HCT116 (cell line): ENCODE data around the gene UNC93B1. TPM values are rescaled to one million over a fixed set of nuclear protein-coding genes. Genes with fewer than 3 reads are reported as not detected.

ENCODE experiments used
- ATAC-seq: fragments of 200-7000 bp; cut with Tn5 transposase; 2 replicates; pipeline ENCODE4 v1.9.1; 2020; ENCODE audit warnings: mild to moderate bottlenecking, moderate library complexity
- BruUV-seq: library from RNA; stranded (reverse); fragments of 400-500 nt; replicated peaks from 2 replicates; lab custom pipeline; 2021; lab: Mats Ljungman, UMichigan
- CTCF ChIA-PET: fragments of 300-600 bp; sonication (Branson Sonifier 250); formaldehyde crosslinking; loops from one replicate; lab custom pipeline; 2021; ENCODE audit warnings: antibody characterized with exemption; lab: Charles Lee
- POLR2A ChIA-PET: fragments of 300-600, 350-600 bp; sonication (Branson Sonifier 250); formaldehyde crosslinking; loops from one replicate; lab custom pipeline; 2021; ENCODE audit warnings: antibody characterized with exemption; lab: Charles Lee
- RAD21 ChIA-PET, 2 experiments: fragments of 300-600 bp; sonication (Branson Sonifier 250); formaldehyde crosslinking; loops; one replicate each; lab custom pipeline; 2023; ENCODE audit warnings: low total read pairs in 2 of 2; ENCODE audit not compliant: uncharacterized antibody in 2 of 2, unreplicated experiment in 2 of 2, low non-redundant PET in 1 of 2; lab: Charles Lee
- DNase-seq: peaks from one replicate; pipeline ENCODE4 v3.0.0-alpha.2; 2010; ENCODE audit warnings: low read depth, low spot score
- H2AFZ ChIP-seq: fragments of 200-600 bp; shearing (Covaris generic), sonication (generic); 2 replicates; pipeline ENCODE4 v1.6.1; 2017; ENCODE audit warnings: low read depth, mixed run types, mixed read lengths, antibody characterized with exemption, low read length; ENCODE audit not compliant: poor library complexity, severe bottlenecking
- H3K27ac ChIP-seq: 2 replicates; pipeline ENCODE4 v1.5.1; 2012; ENCODE audit warnings: low read depth, low read length
- H3K27me3 ChIP-seq: fragments of 200-600 bp; sonication (generic); 2 replicates; pipeline ENCODE4 v1.6.1; 2016; ENCODE audit warnings: mixed run types, low read length, mixed read lengths; ENCODE audit not compliant: insufficient read depth
- H3K36me3 ChIP-seq, 2 experiments: fragments of 200-500 bp in 1 of 2; fragments of 200-600 bp in 1 of 2; sonication (Bioruptor generic) in 1 of 2; sonication (generic) in 1 of 2; 2 replicates each; pipeline versions ENCODE4 v1.5.1 to v1.6.1; 2014 to 2016; ENCODE audit warnings: low read length in 2 of 2, inconsistent platforms in 1 of 2, mixed read lengths in 1 of 2, mixed run types in 1 of 2; ENCODE audit not compliant: insufficient read depth in 2 of 2, control insufficient read depth in 1 of 2
- H3K4me1 ChIP-seq, 2 experiments: fragments of 200-600 bp in 1 of 2; sonication (generic) in 1 of 2; 2 replicates each; pipeline versions ENCODE4 v1.5.1 to v1.6.1; 2012 to 2017; ENCODE audit warnings: low read length in 2 of 2, inconsistent platforms in 1 of 2, mild to moderate bottlenecking in 1 of 2, mixed read lengths in 1 of 2, mixed run types in 1 of 2, moderate library complexity in 1 of 2; ENCODE audit not compliant: insufficient read depth in 2 of 2, control insufficient read depth in 1 of 2
- H3K4me2 ChIP-seq: fragments of 200-600 bp; sonication (generic); 2 replicates; pipeline ENCODE4 v1.6.1; 2017; ENCODE audit warnings: mixed run types, low read length, mixed read lengths
- H3K4me3 ChIP-seq, 2 experiments: fragments of 200-600 bp in 1 of 2; sonication (generic) in 1 of 2; replicated peaks in 1 of 2; 2 replicates each; pipeline ENCODE4 v1.5.1; 2011 to 2016; ENCODE audit warnings: low read length in 2 of 2, control low read depth in 1 of 2, low read depth in 1 of 2, mild to moderate bottlenecking in 1 of 2, mixed read lengths in 1 of 2, mixed run types in 1 of 2
- H3K79me2 ChIP-seq: fragments of 200-600 bp; sonication (generic); 2 replicates; pipeline ENCODE4 v1.6.1; 2017; ENCODE audit warnings: mild to moderate bottlenecking, mixed run types, low read length, moderate library complexity, mixed read lengths; ENCODE audit not compliant: insufficient read depth
- H3K9ac ChIP-seq: fragments of 200-600 bp; sonication (generic); 2 replicates; pipeline ENCODE4 v1.6.1; 2016; ENCODE audit warnings: low read length, mixed read lengths
- H3K9me2 ChIP-seq: fragments of 200-600 bp; sonication (generic), shearing (Covaris generic); 2 replicates; pipeline ENCODE4 v1.6.1; 2017; ENCODE audit warnings: mixed run types, mild to moderate bottlenecking, moderate library complexity; ENCODE audit not compliant: insufficient read depth
- H3K9me3 ChIP-seq, 2 experiments: fragments of 200-500 bp in 1 of 2; fragments of 200-600 bp in 1 of 2; sonication (Bioruptor generic) in 1 of 2; sonication (generic) in 1 of 2; 2 replicates each; pipeline ENCODE4 v1.6.1; 2014 to 2017; ENCODE audit warnings: low read length in 2 of 2, mixed read lengths in 2 of 2, inconsistent platforms in 1 of 2, low read depth in 1 of 2, mild to moderate bottlenecking in 1 of 2, mixed run types in 1 of 2, moderate library complexity in 1 of 2; ENCODE audit not compliant: control insufficient read depth in 1 of 2, insufficient read depth in 1 of 2
- H4K20me1 ChIP-seq: fragments of 200-600 bp; sonication (generic), shearing (Covaris generic); 2 replicates; pipeline ENCODE4 v1.6.1; 2017; ENCODE audit warnings: mixed run types, mild to moderate bottlenecking, moderate library complexity; ENCODE audit not compliant: insufficient read depth
- CTCF ChIP-seq, 3 experiments: fragments of 200-600 bp in 1 of 3; sonication (generic) in 1 of 3; IDR thresholded peaks in 2 of 3; conservative IDR thresholded peaks in 1 of 3; 2 replicates each; pipeline ENCODE4 v1.5.1; 2012 to 2017; ENCODE audit warnings: low read depth in 2 of 3, low read length in 2 of 3, antibody characterized with exemption in 1 of 3, borderline replicate concordance in 1 of 3, control low read depth in 1 of 3, mild to moderate bottlenecking in 1 of 3, mixed read lengths in 1 of 3, mixed run types in 1 of 3, moderate library complexity in 1 of 3; ENCODE audit not compliant: insufficient read depth in 1 of 3
- ELF1 ChIP-seq: IDR thresholded peaks from 2 replicates; pipeline ENCODE4 v1.6.1; 2012; ENCODE audit warnings: low read depth, borderline replicate concordance
- EZH2 ChIP-seq: fragments of 200-600 bp; sonication (generic); IDR thresholded peaks from 2 replicates; pipeline ENCODE4 v1.6.1; 2017; ENCODE audit warnings: antibody characterized with exemption, mixed run types
- FOSL1 ChIP-seq: IDR thresholded peaks from 2 replicates; pipeline ENCODE4 v1.6.1; 2012; ENCODE audit warnings: low read depth
- POLR2A ChIP-seq: IDR thresholded peaks from 2 replicates; pipeline ENCODE4 v1.7.0; 2011; ENCODE audit warnings: borderline replicate concordance; ENCODE audit not compliant: insufficient read depth, insufficient read length; ENCODE audit errors: extremely low read depth
- SIN3A ChIP-seq: IDR thresholded peaks from 2 replicates; pipeline ENCODE4 v1.6.1; 2012; ENCODE audit warnings: low read depth
- SP1 ChIP-seq: IDR thresholded peaks from 2 replicates; pipeline ENCODE4 v1.6.1; 2012; ENCODE audit warnings: low read depth
- SRF ChIP-seq: IDR thresholded peaks from 2 replicates; pipeline ENCODE4 v1.6.1; 2012; ENCODE audit warnings: low read depth
- ZBTB33 ChIP-seq: IDR thresholded peaks from 2 replicates; pipeline ENCODE4 v1.6.1; 2011; ENCODE audit warnings: mild to moderate bottlenecking, low read length, moderate library complexity; ENCODE audit not compliant: insufficient replicate concordance; ENCODE audit errors: extremely low read depth
- intact Hi-C: fragments of 100-400 bp; cut with micrococcal nuclease; formaldehyde crosslinking; loops from 2 replicates; pipeline ENCODE4 v1.10.0; 2022
- total RNA-seq: library from RNA; stranded (reverse); gene quantifications from one replicate; pipeline ENCODE4 v1.2.1, GENCODE V29; 2021; ENCODE audit not compliant: unreplicated experiment

The UNC93B1 gene
- total RNA-seq, 1 experiment from 2014 or later: 72.9 TPM

DNA sequence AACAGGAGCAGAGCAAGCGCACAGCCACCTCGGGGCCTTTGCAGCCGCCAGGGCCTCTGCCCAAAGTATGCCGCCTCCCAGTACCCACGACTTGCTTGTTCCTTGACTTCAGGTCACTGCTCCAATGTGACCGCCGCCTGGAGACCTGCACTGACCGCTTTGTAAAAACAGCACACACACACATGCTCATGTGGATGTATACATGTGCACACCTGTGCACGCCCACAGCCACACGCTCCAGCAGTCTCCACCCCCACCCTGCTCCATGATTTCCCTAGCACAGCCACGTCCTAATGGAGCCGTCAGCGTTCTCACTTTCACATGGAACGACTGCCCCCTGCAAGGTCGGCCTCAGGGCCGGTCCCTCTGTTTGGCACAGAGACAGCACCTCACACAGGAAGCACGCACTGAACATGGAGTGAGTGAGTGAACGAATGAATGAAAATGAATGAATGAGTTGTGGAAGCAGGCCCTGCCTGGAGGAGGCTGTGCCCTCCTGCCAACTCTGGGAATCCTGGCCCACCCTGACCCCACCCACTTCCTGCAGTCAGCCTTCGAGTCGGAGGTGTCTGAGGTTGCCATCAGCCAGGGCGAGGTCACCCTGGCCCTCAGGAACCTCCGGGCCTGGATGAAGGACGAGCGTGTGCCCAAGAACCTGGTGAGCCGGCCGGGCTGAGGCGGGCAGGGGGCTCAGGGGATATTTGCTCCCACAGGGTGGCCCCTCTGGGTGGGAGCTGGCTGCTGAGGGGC lies 14.3 kb upstream of the UNC93B1 start:
- intact Hi-C loops: no loop called here
- BruUV-seq: no TSS peak
- POLR2A ChIA-PET: no interaction called here
- Histone ChIP-seq H3K27me3 (no peaks in the 10 kb centered on the region), H3K27ac (peak overlapping the region; percentile 52; the same call in 1 of the 2 replicates), H3K9me2 (no peaks in the 10 kb centered on the region), H4K20me1 (no peaks in the 10 kb centered on the region), H3K79me2 (peaks cover 3% of the 10 kb centered on the region; the same call in 1 of the 2 replicates), H3K4me2 (peak overlapping the region; percentile 70)
- no peak for ATAC-seq
- TF ChIP-seq POLR2A: no peak
- TF ChIP-seq CTCF (IDR thresholded peaks at IDR 0.05 in 2 of 3, conservative IDR thresholded peaks at IDR 0.05 in 1 of 3; ENCODE audit: borderline replicate concordance in 1 of 3, insufficient read depth in 1 of 3, low read depth in 2 of 3, low read length in 2 of 3): no peak
- TF ChIP-seq, all 23 proteins: peak for 0
- no peaks in the 10 kb centered on the region for H3K9me3 ChIP-seq
- RAD21 ChIA-PET: no interaction called here
- H3K9ac ChIP-seq: no peak overlapping the region
- no peak overlapping the region for H3K4me3 ChIP-seq
- H2AFZ ChIP-seq: no peak overlapping the region
- no peaks in the 10 kb centered on the region for H3K36me3 ChIP-seq
- DNase-seq: no peak
- H3K4me1 ChIP-seq: peaks cover 61 to 74% of the 10 kb centered on the region in 2 experiments
- CTCF ChIA-PET: no interaction called here

GRCh38 chr11:68016904-68017817 lies 13.3 kb upstream of the UNC93B1 start:
- DNase-seq (no peak), ATAC-seq (no peak)
- H2AFZ ChIP-seq: no peak overlapping the region
- peaks cover 71 to 84% of the 10 kb centered on the region in 2 experiments for H3K4me1 ChIP-seq
- ChIA-PET POLR2A (no interaction called here), CTCF (no interaction called here), RAD21 (no interaction called here)
- H3K27ac ChIP-seq: peak overlapping the region; percentile 52; the same call in 1 of the 2 replicates
- H3K9ac ChIP-seq: peak overlapping the region; percentile 45
- no peaks in the 10 kb centered on the region for H3K9me3 ChIP-seq
- BruUV-seq: no TSS peak
- TF ChIP-seq FOSL1: no peak
- TF ChIP-seq SIN3A: no peak
- no peak for TF ChIP-seq SRF
- TF ChIP-seq ELF1: no peak
- no peak for TF ChIP-seq EZH2
- TF ChIP-seq SP1: no peak
- TF ChIP-seq ZBTB33: no peak
- no peaks in the 10 kb centered on the region for H3K36me3 ChIP-seq
- peak overlapping the region; percentile 70 for H3K4me2 ChIP-seq
- H3K9me2 ChIP-seq: no peaks in the 10 kb centered on the region
- H3K4me3 ChIP-seq: no peak overlapping the region
- intact Hi-C loops: no loop called here
- H3K27me3 ChIP-seq: no peaks in the 10 kb centered on the region
- no peaks in the 10 kb centered on the region for H4K20me1 ChIP-seq
- H3K79me2 ChIP-seq: peaks cover 5% of the 10 kb centered on the region; the same call in 1 of the 2 replicates
